ENCODE results near the gene CD46.

DNA sequence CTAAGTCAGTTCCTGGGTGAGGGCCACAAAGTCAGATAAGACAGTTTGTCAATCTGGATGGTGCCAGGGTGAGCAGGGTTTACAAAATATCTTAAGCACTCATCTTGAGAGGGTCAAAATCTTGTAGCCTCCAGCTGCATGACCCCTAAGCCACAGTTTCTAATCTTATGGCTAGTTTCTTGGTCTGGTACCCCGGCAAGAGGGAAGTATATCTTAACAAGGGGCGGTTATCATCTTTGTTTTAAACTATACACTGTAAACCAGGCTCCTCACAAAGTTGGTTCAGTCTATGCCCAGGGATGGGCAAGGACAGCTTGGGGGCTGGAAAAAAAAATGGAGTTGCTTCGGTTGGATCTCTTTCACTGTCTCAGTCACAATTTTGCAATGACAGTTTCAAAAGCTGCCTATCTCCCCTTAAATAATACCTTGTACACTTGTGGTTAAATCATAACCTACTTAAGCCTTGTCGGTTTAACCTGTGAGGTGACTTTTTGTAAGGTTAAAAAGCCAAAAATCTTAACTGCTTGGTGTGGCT lies 7.8 kb upstream of the CD46 start:
- TF ChIP-seq, protein P1, sequence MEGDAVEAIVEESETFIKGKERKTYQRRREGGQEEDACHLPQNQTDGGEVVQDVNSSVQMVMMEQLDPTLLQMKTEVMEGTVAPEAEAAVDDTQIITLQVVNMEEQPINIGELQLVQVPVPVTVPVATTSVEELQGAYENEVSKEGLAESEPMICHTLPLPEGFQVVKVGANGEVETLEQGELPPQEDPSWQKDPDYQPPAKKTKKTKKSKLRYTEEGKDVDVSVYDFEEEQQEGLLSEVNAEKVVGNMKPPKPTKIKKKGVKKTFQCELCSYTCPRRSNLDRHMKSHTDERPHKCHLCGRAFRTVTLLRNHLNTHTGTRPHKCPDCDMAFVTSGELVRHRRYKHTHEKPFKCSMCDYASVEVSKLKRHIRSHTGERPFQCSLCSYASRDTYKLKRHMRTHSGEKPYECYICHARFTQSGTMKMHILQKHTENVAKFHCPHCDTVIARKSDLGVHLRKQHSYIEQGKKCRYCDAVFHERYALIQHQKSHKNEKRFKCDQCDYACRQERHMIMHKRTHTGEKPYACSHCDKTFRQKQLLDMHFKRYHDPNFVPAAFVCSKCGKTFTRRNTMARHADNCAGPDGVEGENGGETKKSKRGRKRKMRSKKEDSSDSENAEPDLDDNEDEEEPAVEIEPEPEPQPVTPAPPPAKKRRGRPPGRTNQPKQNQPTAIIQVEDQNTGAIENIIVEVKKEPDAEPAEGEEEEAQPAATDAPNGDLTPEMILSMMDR (conservative IDR thresholded peaks at IDR 0.05; ENCODE audit: low read depth, low read length): no peak
- TF ChIP-seq EZH2 (IDR thresholded peaks at IDR 0.05; ENCODE audit: low read length, unreplicated experiment): no peak

Measured in PC-3 (cell line).